Measurements from ENCODE around the gene SLC25A21. TPM values are rescaled to one million over a fixed set of nuclear protein-coding genes. Genes with fewer than 3 reads are reported as not detected.
A peak's percentile ranks its signal among the peaks of the same experiment; 100 is the strongest.
"Not testable (repeated sequence)": the region's sequence is repeated elsewhere in the genome, so short reads cannot be mapped to it uniquely, and the experiment has no call there.

SLC25A21 gene
- polyA plus RNA-seq (ENCODE audit: insufficient read length): 1.2 TPM

DNA sequence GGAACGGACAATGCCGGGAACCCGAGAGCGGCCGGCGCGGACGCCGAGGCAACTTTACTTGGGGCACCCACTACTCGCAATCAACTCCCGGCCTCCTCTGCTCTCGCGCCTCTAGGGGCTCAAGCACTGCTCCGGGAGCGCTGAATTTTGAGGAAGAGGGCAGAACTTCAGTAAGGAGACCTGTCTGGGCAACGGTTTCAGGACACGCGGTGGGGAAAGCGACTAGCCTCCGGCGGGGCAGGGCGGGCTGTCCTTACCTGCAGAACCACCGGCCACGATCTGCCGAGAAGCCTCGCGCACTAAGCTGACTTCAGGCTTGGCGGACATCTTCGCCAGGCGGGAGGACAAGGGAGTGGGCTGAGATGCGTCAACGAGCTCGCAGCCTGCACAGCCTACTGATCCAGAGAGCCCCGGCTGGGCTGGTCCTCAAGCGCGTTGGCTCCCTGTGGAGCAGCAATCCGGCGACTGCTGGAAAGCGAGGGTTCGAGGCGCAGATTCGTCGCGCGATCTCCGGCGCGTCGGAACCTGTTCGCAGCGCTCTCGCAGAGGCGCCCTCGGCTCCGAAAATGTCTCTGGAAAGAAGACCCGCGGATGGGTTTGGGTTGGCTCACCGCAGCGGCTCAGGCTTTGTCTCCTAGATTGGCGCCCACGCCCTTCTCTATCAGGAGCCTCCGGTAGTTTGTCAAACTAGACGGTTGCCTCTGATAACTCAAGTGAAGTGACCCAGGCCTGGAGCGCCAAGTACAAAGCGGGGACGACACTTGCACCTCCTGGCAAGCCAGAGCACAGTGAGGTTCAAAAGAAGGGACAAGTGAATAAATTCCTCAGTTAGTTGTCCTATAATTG, at the start of gene SLC25A21:
TSS of gene SLC25A21 (minus strand) at position 583 of the 846 bp plus-strand sequence.
- no peak for DNase-seq (ENCODE audit: low read depth)

DNA sequence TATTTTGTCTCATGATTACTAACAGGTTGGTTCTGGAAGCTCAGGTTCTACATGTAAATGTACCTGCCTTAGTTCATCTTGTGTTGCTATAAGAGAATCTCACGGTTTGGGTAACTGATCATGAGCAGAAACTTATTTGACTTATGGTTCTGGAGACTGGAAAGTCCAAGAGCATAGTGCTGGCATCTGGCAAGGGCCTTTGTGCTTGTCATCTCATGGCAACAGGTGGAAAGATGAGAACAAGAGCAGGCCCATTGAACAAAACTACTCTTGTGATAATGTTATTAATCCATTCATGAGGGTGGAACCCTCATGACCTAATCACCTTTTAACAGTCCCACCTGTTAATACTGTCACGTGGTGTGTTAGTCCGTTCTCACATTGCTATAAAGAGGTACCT, 48.7 kb upstream of the SLC25A21 start:
- no peak for DNase-seq (ENCODE audit: low read depth)

DNA sequence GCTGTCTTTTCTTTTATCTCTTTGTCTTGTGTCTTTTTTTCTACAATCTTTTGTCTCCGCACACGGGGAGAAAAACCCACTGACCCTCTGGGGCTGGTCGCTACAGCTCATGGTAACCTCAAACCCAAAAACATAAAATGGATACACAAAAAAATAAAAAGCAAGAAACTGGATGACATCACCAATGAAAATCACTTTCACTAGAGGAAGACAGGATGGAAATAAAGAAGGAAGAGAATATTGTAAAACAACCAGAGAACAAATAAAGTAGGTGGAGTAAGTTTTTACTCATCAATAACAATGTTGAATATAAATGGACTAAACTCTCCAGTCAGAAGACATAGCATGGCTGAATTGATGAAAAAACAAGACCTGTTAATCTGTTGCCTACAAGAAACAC, 42.9 kb upstream of the SLC25A21 start:
- DNase-seq (ENCODE audit: low read depth): no peak

DNA sequence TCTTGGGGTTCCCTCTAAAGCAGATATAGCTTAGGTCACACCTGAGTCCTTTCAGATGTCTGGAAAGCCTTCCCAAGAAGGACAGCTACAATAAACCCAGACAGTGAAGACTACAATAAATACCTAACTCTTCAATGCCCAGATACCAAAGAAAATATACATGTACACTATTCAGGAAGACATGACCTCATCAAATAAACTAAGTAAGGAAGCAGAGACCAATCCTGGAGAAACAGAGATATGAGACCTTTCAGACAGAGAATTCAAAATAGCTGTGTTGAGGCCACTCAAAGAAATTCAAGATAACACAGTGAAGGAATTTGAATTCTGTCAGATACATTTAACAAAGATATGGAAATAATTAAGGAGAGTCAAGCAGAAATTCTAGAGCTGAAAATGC, 40.6 kb upstream of the SLC25A21 start:
- no peak for DNase-seq (ENCODE audit: low read depth)

DNA sequence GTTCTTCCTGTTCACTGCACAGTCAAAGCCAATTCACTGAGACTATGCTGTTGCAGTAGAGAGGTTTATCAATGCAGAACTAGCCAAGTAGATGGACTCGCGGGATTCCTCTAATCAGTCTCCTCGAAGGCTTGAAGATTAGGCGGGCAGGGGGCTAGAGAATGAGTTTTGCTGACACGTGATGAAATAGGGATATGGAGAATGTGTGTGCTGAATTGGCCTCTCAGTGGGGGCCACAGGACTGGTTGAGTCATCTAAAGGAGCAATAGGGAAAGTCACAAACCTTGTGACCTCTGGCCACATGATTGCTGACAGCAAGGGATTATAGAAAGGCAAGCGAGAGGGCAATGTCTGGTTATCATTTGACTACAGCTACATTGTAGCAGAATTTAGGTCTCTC, 38.0 kb upstream of the SLC25A21 start:
- no peak for DNase-seq (ENCODE audit: low read depth)

DNA sequence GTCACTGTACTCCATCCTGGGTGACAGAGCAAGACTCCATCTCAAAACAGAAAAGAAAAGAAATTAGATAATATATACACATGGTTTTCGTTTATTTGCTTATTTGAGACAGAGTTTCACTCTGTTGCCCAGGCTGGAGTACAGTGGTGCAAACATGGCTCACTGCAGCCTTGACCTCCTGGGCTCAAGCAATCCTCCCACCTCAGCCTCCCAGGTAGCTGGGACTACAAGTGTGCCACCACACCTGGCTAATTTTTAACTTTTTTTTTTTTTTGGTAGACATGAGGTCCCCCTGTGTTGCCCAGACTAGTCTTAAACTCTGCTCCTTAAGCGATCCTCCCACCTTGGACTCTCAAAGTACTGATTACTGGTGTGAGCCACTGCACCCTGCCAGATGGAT, 37.2 kb upstream of the SLC25A21 start:
- DNase-seq (ENCODE audit: low read depth): not testable (repeated sequence)

DNA sequence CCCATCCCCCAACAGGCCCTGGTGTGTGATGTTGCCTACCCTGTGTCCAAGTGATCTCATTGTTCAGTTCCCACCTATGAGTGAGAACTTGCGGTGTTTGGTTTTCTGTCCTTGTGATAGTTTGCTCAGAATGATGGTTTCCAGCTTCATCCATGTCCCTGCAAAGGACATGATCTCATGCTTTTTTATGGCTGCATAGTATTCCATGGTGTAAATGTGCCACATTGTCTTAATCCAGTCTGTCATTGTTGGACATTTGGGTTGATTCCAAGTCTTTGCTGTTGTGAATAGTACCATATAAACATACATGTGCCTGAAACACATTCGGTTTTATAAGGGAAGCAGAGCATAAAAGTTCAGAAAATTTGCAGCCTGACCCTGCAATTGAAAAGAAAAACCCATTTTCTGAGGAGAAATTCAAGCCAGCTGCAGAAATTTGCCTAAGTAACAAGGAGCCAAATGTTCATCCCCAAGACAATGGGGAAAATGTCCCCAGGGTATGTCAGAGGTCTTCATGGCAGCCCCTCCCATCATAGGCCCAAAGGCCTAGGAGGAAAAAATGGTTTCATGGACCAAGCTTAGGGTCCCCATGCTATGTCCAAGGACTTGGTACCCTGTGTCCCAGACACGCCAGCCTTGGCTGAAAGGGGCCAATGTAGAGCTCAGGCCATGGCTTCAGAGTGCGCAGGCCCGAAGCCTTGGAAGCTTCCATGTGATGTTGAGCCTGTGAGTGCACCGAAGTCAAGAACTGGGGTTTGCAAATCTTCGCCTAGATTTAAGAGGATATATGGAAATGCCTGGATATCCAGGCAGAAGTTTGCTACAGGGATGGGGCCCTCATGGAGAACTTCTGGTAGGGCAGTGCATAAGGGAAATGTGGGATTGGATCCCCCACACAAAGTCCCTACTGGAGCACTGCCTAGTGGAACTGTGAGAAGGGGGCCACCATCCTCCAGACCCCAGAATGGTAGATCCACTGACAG, 33.5 kb upstream of the SLC25A21 start:
- DNase-seq (ENCODE audit: low read depth): not testable (repeated sequence)

DNA sequence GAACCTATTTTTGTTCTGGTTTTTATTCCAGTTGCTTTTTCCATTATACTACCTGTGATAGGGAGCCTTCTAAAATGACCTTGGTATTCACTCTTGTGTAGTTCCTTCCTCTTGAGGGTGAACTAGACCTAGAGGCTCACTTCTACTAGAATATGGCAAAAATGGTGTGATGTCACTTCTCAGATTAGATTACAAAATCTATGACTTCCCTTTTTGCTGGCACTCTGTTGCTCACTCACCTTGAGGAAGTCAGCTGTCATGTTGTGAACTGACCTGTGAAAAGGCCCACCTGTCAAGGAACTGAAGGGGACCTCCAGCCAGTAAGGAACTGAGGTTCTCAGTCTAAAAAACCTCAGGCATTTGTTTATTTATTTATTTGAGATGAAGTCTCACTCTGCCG, 31.0 kb upstream of the SLC25A21 start:
- DNase-seq (ENCODE audit: low read depth): no peak

DNA sequence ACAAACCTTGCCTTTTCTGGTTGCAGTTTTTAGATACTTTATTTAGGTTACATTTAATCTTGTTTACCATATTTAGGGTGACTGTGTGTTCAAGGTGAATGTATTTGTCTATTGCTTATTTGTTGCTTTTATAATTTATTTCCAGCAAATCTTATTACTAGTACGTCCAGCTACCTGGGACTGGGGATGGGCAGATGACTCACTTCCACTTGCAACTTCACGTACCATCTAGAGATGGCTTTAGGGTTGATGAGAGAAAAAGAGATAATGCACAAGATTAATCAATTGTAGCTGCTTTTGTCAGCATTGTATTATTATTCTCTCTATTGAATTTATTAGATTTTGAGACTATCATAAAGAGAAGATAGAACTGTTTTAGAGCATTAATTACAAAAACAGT, 30.4 kb upstream of the SLC25A21 start:
- DNase-seq (ENCODE audit: low read depth): no peak

DNA sequence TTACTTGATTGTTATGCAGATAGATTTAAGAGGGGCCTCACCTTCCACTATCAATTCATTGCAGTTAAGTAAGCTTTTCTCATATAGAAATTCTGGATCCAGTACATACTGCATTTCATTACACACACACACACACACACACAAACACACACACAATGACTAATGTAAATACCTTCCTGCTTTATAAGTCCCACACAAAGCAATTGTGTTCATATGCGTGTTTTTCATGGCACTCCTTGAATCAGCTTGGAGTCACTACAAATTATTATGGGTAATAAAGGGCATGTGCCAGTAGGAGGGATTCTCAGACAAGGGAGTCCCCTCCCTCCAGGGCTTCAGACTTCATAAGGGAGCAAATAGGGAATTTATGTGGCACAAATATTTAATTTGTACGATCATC, 29.9 kb upstream of the SLC25A21 start:
- no peak for DNase-seq (ENCODE audit: low read depth)

DNA sequence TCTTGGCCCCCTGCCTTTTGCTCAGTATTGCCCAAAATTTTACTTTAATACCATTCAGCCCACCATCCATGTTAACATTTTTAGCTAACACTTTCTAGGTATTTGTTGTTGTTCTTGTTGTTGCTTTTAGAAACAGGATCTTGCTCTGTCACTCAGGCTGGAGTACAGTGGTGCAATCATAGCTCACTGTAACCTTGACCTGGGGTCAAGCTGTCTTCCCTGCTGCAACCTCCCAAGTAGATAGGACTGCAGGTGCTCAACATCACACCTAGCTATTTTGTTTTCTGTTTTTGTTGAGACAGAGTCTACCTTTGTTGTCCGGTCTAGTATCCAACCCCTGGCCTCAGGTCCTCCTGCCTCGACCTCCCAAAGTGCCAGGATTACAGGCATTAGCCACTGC, 29.3 kb upstream of the SLC25A21 start:
- no peak for DNase-seq (ENCODE audit: low read depth)

DNA sequence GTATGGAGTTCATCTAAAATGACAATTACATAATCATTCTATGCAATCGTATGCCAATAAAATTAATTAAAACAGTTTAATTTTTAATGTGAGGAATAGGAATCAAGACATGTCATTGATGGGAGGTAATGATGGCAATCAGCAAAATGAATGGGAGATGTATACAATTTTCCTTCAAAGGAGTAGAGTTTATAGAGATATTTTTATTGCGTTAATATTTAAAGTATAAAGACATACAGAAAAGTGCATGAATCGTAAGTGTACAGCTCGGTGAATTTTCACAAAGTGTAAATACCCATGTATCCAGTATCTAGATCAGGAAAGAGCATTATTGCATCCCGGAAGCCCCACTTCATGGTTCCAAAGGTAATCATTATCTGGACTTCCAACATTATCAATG, 26.5 kb upstream of the SLC25A21 start:
- DNase-seq (ENCODE audit: low read depth): no peak

DNA sequence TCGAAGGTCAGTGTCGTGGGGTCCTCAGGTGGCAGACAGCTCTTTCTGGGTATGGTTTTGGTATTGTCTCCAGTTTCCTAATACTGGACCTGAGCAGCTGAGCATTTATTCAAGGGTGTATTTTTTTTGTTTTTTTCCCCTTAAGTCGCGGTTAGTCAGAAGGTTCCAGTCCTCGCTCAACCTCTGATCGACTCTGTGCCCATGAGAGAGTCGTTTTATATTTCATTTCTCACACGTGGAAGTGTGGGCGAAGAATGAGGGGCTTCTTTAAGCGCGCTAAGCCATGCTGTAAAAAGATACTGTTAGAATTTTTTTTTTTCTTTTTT, 25.8 kb upstream of the SLC25A21 start:
- DNase-seq (ENCODE audit: low read depth): no peak

DNA sequence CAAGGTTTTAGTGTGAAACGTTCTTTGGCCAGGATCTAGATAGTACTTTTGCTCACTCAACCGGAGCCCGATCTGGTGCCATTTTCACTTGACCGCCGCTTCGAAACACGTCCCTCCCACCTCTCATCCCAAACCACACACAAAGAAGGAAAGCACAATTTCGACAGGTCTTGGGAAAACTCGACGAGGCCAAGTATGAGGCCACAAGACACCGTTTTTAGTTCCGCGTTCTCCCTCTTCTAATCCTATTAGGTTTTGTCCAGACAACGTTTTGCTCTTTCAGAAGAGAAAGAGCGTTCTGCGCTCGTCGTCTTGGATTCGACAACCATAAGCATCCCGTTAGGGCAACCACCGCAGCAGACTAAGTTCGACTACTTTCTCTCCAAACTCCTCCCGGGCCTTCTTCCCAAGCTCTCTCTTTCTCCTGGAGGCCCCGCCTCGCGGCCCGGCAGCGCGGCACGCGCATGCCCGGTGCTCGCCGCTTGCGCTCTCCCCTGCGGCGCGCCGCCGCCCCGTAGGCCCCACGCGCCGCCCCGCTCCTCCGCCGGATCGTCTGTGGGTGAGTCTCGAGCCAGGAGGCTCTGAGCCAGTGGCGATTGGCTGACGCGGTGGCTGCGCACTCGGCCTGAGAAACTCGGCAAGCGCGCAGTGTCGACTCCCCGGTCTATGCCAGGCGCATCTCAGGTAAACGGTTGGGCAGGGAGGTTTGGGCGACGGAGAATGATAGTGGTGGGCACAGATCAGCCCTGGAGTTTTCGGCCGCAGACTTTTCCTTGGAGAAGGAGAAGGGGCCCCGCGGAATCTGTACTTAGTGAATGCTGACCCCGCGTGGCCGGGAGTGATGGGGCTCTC, 25.2 kb upstream of the SLC25A21 start, which contains the start of gene MIPOL1:
TSS of gene MIPOL1 (plus strand) at position 517 of the 852 bp plus-strand sequence. CDS start 49,952 bp downstream, outside the sequence.
- peak; percentile 70 for DNase-seq (ENCODE audit: low read depth)

DNA sequence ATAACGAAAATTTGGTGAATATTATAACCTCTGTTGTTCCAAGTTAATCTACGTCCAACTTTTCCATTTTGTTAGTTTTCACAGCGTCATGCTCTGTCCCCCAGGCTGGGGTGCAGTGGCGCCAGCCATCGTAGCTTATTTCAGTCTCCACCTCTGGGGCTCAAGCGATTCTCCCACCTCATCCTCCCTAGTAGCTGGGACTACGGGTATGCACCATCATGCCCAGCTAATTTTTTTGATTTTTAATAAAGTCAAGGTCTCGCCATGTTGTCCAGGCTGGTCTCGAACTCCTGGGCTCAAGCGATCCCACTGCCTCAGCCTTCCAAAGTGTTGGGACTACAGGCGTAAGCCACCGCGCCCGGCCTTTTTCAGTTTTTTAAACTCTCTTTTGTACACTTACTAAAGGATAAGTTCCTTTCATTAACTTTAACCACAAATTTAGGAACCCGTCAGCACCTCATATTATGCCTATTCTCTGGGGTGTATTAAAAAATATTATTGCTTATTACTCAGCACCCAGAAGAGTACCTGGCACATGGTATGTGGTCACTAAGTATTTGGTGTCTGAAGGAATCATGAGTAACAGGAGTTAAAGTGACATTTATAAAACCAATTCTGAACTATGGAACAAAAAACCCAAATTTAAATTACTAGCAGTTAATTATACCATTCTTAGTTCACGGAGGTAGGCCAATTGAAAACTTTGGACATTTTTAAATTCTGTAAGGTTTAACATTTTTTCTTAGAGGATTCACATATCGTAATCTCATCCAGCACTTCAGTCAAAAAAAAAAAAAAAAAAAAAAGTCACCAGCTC, 24.4 kb upstream of the SLC25A21 start:
- DNase-seq (ENCODE audit: low read depth): no peak

DNA sequence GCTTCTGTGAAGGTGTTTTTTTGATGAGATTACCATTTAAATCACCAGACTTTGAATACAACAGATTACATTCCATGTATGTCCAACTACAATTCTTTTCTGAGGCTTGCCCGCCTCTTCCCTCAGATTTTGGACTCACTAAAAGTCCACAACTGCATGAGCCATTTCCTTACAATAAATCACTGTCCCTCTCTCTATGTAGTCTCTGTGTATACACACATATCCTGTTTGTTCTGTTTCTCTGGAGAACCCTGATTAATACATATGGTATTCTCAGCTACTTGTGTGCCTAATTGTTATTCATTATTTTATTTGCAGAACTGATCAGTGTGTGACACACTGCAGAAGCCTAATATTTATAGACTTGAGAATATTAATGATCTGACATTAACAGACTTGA, 22.9 kb upstream of the SLC25A21 start:
- DNase-seq (ENCODE audit: low read depth): no peak

DNA sequence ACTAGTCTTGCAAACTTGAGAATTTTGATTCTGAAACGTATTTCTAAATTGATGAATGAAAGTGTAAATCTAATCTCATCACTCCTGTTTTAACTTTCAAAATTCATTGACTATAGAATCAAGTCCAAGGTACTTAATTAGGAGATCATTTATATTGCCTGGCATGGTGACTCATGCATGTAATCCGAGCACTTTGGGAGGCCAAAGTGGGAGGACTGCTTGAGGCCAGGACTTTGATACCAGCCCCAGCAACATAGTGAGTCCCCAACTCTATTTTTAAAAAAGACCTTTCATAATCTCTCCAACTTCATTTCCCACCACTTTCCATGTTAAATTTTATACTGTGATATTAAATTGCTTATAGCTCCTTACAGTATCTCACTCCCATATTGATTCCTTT, 22.3 kb upstream of the SLC25A21 start:
- DNase-seq (ENCODE audit: low read depth): no peak

DNA sequence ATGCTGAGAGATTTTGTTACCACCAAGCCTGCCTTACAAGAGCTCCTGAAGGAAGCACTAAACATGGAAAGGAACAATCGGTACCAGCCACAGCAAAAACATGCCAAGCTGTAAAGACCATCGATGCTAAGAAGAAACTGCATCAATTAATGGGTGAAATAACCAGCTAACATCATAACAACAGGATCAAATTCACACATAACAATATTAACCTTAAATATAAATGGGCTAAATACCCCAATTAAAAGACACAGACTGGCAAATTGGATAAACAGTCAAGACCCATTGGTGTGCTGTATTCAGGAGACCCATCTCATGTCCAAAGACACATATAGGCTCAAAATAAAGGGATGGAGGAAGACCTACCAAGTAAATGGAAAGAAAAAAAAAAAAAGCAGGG, 17.3 kb upstream of the SLC25A21 start:
- not testable (repeated sequence) for DNase-seq (ENCODE audit: low read depth)

DNA sequence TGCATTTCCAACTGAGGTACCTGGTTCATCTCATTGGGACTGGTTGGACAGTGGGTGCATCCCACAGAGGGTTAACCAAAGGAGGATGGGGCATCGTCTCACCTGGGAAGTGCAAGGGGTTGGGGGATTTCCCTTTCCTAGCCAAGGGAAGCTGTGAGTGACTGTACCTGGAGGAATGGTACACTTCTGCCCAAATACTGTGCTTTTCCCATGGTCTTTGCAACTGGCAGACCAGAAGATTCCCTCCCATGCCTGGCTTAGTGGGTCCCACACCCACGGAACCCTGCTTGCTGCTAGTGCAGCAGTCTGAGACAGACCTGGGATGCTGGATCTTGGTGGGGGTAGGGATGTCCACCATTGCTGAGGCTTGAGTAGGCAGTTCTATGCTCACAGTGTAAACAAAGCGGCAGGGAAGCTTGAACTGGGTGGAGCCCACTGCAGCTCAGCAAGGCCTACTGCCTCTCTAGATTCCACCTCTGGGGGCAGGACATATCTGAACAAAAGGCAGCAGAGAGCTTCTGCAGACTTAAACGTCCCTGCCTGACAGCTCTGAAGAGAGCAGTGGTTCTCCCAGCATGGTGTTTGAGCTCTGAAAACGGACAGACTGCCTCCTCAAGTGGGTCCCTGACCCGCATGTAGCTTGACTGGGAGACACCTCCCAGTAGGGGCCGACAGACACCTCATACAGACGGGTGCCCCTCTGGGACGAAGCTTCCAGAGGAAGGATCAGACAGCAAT, 15.6 kb upstream of the SLC25A21 start:
- DNase-seq (ENCODE audit: low read depth): not testable (repeated sequence)

DNA sequence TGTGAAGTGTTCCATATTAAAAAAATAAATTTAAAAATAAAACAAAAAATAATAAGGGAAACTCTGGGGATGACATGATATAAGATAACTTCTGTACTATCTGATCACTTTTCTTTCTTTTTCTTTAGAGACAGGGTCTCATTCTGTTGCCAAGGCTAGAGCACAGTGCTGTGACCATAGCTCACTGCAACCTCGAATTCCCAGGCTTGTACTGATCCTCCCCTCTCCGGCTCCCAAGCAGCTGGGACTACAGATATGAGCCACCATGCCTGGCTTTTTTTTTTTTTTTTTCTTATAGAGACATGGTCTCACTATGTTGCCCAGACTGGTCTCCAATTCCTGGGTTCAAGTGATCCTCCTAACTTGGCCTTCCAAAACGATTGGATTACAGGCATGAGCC, 14.9 kb upstream of the SLC25A21 start:
- DNase-seq (ENCODE audit: low read depth): no peak

All from forelimb muscle (tissue), 1 donor.